ENCODE data around the gene EZR. TPM values are rescaled to one million over a fixed set of nuclear protein-coding genes. Genes with fewer than 3 reads are reported as not detected.

EZR gene
- total RNA-seq, 1 donor from 2014 or later, result 314 TPM

DNA sequence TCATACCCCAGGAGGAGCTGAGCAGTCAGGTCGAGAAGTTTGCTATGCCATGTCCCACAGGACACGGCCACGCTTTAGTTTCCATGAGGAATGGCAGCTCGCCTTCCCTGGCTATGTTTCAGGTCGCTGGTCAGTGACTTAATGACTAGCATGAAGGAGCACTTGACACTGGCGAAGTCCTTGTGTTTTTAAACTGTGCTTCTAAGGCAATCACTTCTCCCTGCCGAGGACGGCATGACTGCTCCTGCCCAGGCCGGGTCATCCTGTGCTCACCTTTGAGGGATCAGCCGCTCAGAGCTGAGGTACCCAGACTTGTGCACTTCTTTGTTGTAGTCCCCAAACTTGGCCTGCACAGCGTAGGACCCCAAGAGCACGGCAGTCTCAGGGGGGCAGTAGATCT lies 34.1 kb downstream of the EZR start:
- no peak for FAIRE-seq
- H3K36me3 ChIP-seq (ENCODE audit: control insufficient read depth, insufficient read depth, low read length), result peaks cover 50% of the 10 kb centered on the region
- no peak for TF ChIP-seq CTCF (IDR thresholded peaks at IDR 0.05; ENCODE audit: insufficient read depth, low read length, severe bottlenecking)

DNA sequence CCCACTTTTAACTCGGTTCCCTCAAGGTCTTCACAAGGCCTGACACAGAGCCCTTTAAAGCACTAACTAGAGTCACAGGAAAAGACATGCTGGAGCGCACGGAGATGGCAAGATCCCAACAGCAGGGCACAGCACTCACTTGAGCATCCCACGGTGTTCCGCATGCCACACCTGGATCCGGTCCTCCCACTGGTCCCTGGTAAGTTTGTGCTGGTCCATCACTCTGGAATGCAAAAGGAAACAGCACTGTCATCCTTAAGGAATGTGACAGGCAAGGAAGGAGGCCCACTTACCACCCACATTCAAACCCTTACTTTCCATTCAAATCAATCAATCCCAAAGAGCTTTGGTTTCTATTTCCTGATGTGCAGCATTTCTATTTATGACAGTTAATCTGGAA lies 34.7 kb downstream of the EZR start:
- DNase-seq (ENCODE audit: low read depth) (peak; percentile 89), FAIRE-seq (peak; percentile 47)
- TF ChIP-seq CTCF (IDR thresholded peaks at IDR 0.05; ENCODE audit: insufficient read depth, low read length, severe bottlenecking), result no peak
- Histone ChIP-seq H3K36me3 (ENCODE audit: control insufficient read depth, insufficient read depth, low read length) (peaks cover 46% of the 10 kb centered on the region), H3K4me3 (ENCODE audit: low read depth, low read length) (no peak overlapping the region), H3K27me3 (ENCODE audit: control insufficient read depth, insufficient read depth, low read length) (no peaks in the 10 kb centered on the region)

More for the DNA sequence above, 34.1 kb downstream of the EZR start:
- Histone ChIP-seq H3K27me3 (ENCODE audit: control insufficient read depth, insufficient read depth, low read length) (no peaks in the 10 kb centered on the region), H3K4me3 (ENCODE audit: low read depth, low read length) (no peak overlapping the region)
- DNase-seq (ENCODE audit: low read depth), result no peak

- Histone ChIP-seq H3K27me3 (ENCODE audit: control insufficient read depth, insufficient read depth, low read length) (no peaks in the 10 kb centered on the region), H3K36me3 (ENCODE audit: control insufficient read depth, insufficient read depth, low read length) (peaks cover 43% of the 10 kb centered on the region), H3K4me3 (ENCODE audit: low read depth, low read length) (no peak overlapping the region)
- no peak for FAIRE-seq
- no peak for TF ChIP-seq CTCF (IDR thresholded peaks at IDR 0.05; ENCODE audit: insufficient read depth, low read length, severe bottlenecking)
- DNase-seq (ENCODE audit: low read depth), result peak; percentile 33
Observed at GRCh38 chr6:158783851-158784250, 35.3 kb downstream of the EZR start.

DNA sequence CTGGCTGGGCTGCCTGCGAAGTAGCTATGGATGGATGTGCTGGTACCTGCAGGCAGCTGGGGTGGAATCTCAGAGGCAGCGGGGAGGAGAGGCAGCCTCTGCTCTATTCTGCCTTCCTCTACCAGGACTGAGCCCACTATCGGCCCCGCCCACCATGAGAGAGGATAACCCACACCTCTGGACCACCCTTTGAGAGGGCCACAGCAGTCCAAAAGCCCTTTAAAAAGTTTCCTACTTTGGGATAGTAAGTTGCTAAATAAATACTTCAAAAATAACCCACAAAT lies 36.1 kb downstream of the EZR start:
- no peak for TF ChIP-seq CTCF (IDR thresholded peaks at IDR 0.05; ENCODE audit: insufficient read depth, low read length, severe bottlenecking)
- Histone ChIP-seq H3K36me3 (ENCODE audit: control insufficient read depth, insufficient read depth, low read length) (peaks cover 43% of the 10 kb centered on the region), H3K27me3 (ENCODE audit: control insufficient read depth, insufficient read depth, low read length) (no peaks in the 10 kb centered on the region), H3K4me3 (ENCODE audit: low read depth, low read length) (no peak overlapping the region)
- DNase-seq (ENCODE audit: low read depth) (no peak), FAIRE-seq (no peak)

DNA sequence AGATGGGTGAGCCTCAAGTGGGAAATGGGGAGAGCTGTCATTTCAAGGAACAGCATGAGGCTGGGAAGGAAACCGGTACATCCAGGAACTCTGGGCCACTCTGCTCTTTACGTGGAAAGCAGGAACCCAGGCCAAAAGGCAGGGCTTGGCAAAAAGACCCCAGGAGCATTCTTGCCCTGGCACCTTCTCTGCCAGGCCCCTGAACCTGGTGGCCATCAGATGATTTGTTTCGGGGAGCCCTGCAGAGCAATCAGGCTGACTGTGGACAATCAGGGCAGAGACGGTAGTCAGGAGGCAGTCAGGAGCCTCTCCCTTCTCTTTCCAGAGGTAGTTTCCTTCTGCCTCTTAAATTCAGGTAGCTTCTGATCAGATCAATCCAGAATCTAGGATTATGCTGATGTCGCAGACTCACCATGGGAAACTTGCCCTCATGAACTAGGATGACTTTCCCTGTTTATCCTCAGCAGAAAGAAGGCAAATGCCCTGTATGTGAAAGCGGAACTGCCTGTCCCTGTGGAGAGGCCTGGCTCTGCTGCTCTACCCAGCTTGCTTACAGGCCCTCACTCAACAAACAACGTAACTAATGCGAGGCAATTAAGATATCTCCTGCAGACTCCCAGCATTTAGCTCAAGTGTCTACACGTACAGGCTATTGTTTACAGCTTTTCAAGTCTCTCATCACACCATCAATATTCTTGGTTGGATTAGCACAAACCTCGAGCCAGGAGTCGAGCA lies 36.6 kb downstream of the EZR start:
- no peaks in the 10 kb centered on the region for H3K27me3 ChIP-seq (ENCODE audit: control insufficient read depth, insufficient read depth, low read length)
- FAIRE-seq (peak; percentile 89), DNase-seq (ENCODE audit: low read depth) (no peak)
- TF ChIP-seq CTCF (IDR thresholded peaks at IDR 0.05; ENCODE audit: insufficient read depth, low read length, severe bottlenecking), result no peak
- H3K36me3 ChIP-seq (ENCODE audit: control insufficient read depth, insufficient read depth, low read length), result peaks cover 45% of the 10 kb centered on the region
- H3K4me3 ChIP-seq (ENCODE audit: low read depth, low read length), result no peak overlapping the region

All from bronchial epithelial cell (primary cell).